A549 (cell line): ENCODE results near the gene AADACL4.

Experiments used
- CBX2 ChIP-seq: fragments of 200-600 bp; sonication (generic); IDR thresholded peaks from 2 replicates; pipeline ENCODE4 v1.6.1; 2016; ENCODE audit warnings: low read depth, mild to moderate bottlenecking, borderline replicate concordance
- EP300 ChIP-seq, 2 experiments: fragments of >200 bp; sonication (Bioruptor Twin); formaldehyde crosslinking; IDR thresholded peaks; 2 replicates in 1 of 2; 3 replicates in 1 of 2; pipeline ENCODE4 v1.6.1; 2016 to 2017
- ESRRA ChIP-seq: fragments of 150-350 bp; IDR thresholded peaks from 2 replicates; pipeline ENCODE4 v1.6.1; 2014; ENCODE audit warnings: mild to moderate bottlenecking, low read length, borderline replicate concordance
- HOXB5 ChIP-seq: fragments of 250-450 bp; sonication (Bioruptor Pico); IDR thresholded peaks from 2 replicates; pipeline ENCODE4 v1.5.0; 2020; ENCODE audit warnings: mild to moderate bottlenecking, moderate library complexity
- MAZ ChIP-seq: fragments of 150-350 bp; IDR thresholded peaks from 2 replicates; pipeline ENCODE4 v1.6.1; 2014; ENCODE audit warnings: antibody characterized with exemption, low read depth, low read length, borderline replicate concordance
- NFE2L2 ChIP-seq: fragments of 150-350 bp; conservative IDR thresholded peaks from 2 replicates; pipeline ENCODE4 v1.6.1; 2014; ENCODE audit warnings: low read length
- POLR2A ChIP-seq: IDR thresholded peaks from 2 replicates; pipeline ENCODE4 v1.6.1; 2012; ENCODE audit warnings: mild to moderate bottlenecking, low read length
- RAD21 ChIP-seq, 2 experiments: fragments of >200 bp in 1 of 2; sonication (Bioruptor Twin) in 1 of 2; formaldehyde crosslinking in 1 of 2; IDR thresholded peaks in 1 of 2; conservative IDR thresholded peaks in 1 of 2; 2 replicates in 1 of 2; 3 replicates in 1 of 2; pipeline ENCODE4 v1.6.1; 2012 to 2018; ENCODE audit warnings: inconsistent platforms in 1 of 2
- ZFP36 ChIP-seq: fragments of 450-650 bp; IDR thresholded peaks from 2 replicates; pipeline ENCODE4 v1.6.1; 2014; ENCODE audit warnings: borderline replicate concordance; ENCODE audit not compliant: partially characterized antibody
- TF ChIP-seq, protein P1 (sequence below): fragments of >200 bp; sonication (Bioruptor Twin); formaldehyde crosslinking; IDR thresholded peaks from 3 replicates; pipeline ENCODE4 v1.5.1; 2016
- TF ChIP-seq, protein P2 (sequence below): fragments of 200-600 bp; sonication (generic); IDR thresholded peaks from 2 replicates; pipeline ENCODE4 v1.6.1; 2016; ENCODE audit warnings: antibody characterized with exemption, mild to moderate bottlenecking, moderate library complexity
- TF ChIP-seq, protein P3 (sequence below): fragments of 150-350 bp; IDR thresholded peaks from 2 replicates; pipeline ENCODE4 v1.6.1; 2014; ENCODE audit warnings: low read depth, mild to moderate bottlenecking, low read length

DNA sequence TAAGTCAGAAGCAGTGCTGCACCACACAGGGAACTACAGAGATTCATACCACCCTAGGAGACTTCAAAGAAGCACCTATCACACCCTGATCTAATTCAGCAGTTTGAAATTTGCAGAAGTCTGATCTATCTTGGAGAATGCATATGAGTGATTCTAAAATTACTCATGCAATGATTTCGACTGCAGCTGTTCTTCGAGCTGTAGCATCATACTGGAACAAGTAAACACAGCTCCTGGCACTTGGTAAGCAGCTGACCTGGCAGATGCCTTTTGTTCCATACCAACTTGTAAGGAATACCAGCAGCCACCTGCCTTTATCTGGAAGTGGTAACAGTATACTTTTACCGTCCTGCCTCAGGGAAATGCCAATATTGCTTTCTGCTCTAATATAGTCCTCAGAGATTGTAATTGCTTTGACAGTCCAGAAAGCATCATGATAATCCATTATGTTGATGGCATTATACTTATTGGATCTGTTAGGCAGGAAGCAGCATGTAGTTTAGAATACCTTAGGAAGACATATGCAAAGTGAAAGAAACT is 25.7 kb downstream of the AADACL4 start:
- TF ChIP-seq, protein P1, sequence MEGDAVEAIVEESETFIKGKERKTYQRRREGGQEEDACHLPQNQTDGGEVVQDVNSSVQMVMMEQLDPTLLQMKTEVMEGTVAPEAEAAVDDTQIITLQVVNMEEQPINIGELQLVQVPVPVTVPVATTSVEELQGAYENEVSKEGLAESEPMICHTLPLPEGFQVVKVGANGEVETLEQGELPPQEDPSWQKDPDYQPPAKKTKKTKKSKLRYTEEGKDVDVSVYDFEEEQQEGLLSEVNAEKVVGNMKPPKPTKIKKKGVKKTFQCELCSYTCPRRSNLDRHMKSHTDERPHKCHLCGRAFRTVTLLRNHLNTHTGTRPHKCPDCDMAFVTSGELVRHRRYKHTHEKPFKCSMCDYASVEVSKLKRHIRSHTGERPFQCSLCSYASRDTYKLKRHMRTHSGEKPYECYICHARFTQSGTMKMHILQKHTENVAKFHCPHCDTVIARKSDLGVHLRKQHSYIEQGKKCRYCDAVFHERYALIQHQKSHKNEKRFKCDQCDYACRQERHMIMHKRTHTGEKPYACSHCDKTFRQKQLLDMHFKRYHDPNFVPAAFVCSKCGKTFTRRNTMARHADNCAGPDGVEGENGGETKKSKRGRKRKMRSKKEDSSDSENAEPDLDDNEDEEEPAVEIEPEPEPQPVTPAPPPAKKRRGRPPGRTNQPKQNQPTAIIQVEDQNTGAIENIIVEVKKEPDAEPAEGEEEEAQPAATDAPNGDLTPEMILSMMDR, result no peak
- TF ChIP-seq, protein P2, sequence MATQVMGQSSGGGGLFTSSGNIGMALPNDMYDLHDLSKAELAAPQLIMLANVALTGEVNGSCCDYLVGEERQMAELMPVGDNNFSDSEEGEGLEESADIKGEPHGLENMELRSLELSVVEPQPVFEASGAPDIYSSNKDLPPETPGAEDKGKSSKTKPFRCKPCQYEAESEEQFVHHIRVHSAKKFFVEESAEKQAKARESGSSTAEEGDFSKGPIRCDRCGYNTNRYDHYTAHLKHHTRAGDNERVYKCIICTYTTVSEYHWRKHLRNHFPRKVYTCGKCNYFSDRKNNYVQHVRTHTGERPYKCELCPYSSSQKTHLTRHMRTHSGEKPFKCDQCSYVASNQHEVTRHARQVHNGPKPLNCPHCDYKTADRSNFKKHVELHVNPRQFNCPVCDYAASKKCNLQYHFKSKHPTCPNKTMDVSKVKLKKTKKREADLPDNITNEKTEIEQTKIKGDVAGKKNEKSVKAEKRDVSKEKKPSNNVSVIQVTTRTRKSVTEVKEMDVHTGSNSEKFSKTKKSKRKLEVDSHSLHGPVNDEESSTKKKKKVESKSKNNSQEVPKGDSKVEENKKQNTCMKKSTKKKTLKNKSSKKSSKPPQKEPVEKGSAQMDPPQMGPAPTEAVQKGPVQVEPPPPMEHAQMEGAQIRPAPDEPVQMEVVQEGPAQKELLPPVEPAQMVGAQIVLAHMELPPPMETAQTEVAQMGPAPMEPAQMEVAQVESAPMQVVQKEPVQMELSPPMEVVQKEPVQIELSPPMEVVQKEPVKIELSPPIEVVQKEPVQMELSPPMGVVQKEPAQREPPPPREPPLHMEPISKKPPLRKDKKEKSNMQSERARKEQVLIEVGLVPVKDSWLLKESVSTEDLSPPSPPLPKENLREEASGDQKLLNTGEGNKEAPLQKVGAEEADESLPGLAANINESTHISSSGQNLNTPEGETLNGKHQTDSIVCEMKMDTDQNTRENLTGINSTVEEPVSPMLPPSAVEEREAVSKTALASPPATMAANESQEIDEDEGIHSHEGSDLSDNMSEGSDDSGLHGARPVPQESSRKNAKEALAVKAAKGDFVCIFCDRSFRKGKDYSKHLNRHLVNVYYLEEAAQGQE, result no peak
- TF ChIP-seq EP300 (IDR thresholded peaks at IDR 0.05) (no peak), RAD21 (conservative IDR thresholded peaks at IDR 0.05 in 1 of 2, IDR thresholded peaks at IDR 0.05 in 1 of 2) (no peak), NFE2L2 (no peak), ZFP36 (no peak), ESRRA (no peak), POLR2A (no peak), HOXB5 (no peak), CBX2 (no peak), MAZ (no peak)
- TF ChIP-seq, protein P3, sequence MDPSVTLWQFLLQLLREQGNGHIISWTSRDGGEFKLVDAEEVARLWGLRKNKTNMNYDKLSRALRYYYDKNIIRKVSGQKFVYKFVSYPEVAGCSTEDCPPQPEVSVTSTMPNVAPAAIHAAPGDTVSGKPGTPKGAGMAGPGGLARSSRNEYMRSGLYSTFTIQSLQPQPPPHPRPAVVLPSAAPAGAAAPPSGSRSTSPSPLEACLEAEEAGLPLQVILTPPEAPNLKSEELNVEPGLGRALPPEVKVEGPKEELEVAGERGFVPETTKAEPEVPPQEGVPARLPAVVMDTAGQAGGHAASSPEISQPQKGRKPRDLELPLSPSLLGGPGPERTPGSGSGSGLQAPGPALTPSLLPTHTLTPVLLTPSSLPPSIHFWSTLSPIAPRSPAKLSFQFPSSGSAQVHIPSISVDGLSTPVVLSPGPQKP, result no peak
